BJ (cell line): ENCODE measurements around the gene SF3B6. TPM values are rescaled to one million over a fixed set of nuclear protein-coding genes. Genes with fewer than 3 reads are reported as not detected.
"Not testable (repeated sequence)": the region's sequence is repeated elsewhere in the genome, so short reads cannot be mapped to it uniquely, and the experiment has no call there.

Experiments used
- CTCF ChIA-PET: fragments of 350-600 bp; formaldehyde crosslinking; extraction: SDS; loops from one replicate; lab custom pipeline; 2021; ENCODE audit warnings: antibody characterized with exemption, inconsistent platforms; lab: Yijun Ruan, JAX
- POLR2A ChIA-PET: fragments of 300-600 bp; sonication (Branson Sonifier 250); formaldehyde crosslinking; extraction: SDS; loops from one replicate; lab custom pipeline; 2021; ENCODE audit warnings: antibody characterized with exemption; lab: Charles Lee
- DNase-seq: peaks from one replicate; pipeline ENCODE4 v3.0.0-alpha.2; 2011; ENCODE audit warnings: low read depth
- H3K27me3 ChIP-seq: 2 replicates; pipeline ENCODE4 v1.6.0; 2011; ENCODE audit warnings: low read length; ENCODE audit not compliant: control insufficient read depth, insufficient read depth
- H3K36me3 ChIP-seq: 2 replicates; pipeline ENCODE4 v1.5.1; 2011; ENCODE audit warnings: low read length; ENCODE audit not compliant: control insufficient read depth, insufficient read depth
- H3K4me3 ChIP-seq: 2 replicates; pipeline ENCODE4 v1.5.1; 2011; ENCODE audit warnings: low read depth, mild to moderate bottlenecking, control low read depth, low read length
- CTCF ChIP-seq: IDR thresholded peaks from 2 replicates; pipeline ENCODE4 v1.5.1; 2011; ENCODE audit warnings: low read depth, mild to moderate bottlenecking, control low read depth, inconsistent platforms, low read length, moderate library complexity; ENCODE audit not compliant: insufficient read depth
- polyA plus RNA-seq: library from polyadenylated mRNA; depleted of rRNA; stranded (reverse); fragments of >200 nt; gene quantifications from 2 replicates; pipeline ENCODE4 v1.2.3, GENCODE V29; 2011

The SF3B6 gene
- polyA plus RNA-seq, 1 experiment, result 107 TPM

- H3K4me3 ChIP-seq, result no peak overlapping the region
- no peak for TF ChIP-seq CTCF
- CTCF ChIA-PET, result interaction anchor here (0.6 to 1.3 kb wide), 2 partner anchors 13 to 22 kb away, joined by 4 to 6 read pairs; partner anchors contain the start of gene TP53I3
- no peaks in the 10 kb centered on the region for H3K27me3 ChIP-seq
- POLR2A ChIA-PET, result no interaction called here
- H3K36me3 ChIP-seq, result peaks cover 3% of the 10 kb centered on the region; the same call in 1 of the 2 replicates
- DNase-seq, result no peak
Measured at GRCh38 chr2:24105816-24106215, 29.7 kb upstream of the SF3B6 start.

- Histone ChIP-seq H3K27me3 (no peaks in the 10 kb centered on the region), H3K4me3 (no peak overlapping the region), H3K36me3 (peaks cover 3% of the 10 kb centered on the region; the same call in 1 of the 2 replicates)
- ChIA-PET POLR2A (no interaction called here), CTCF (interaction anchor here (1.3 kb wide), 1 partner anchor 21 kb away, joined by 6 read pairs; the partner anchor contains the start of gene TP53I3)
- no peak for TF ChIP-seq CTCF
- DNase-seq, result no peak
Measured at GRCh38 chr2:24104906-24105305, 28.8 kb upstream of the SF3B6 start.

GRCh38 chr2:24104110-24104650, 28.1 kb upstream of the SF3B6 start:
- no peak for DNase-seq
- CTCF ChIA-PET, result no interaction called here
- H3K36me3 ChIP-seq, result peaks cover 3% of the 10 kb centered on the region; the same call in 1 of the 2 replicates
- H3K4me3 ChIP-seq, result no peak overlapping the region
- POLR2A ChIA-PET, result no interaction called here
- no peaks in the 10 kb centered on the region for H3K27me3 ChIP-seq
- TF ChIP-seq CTCF, result no peak

- CTCF ChIA-PET, result interaction anchor here (0.6 to 1.8 kb wide), 3 partner anchors 158 to 286 kb away, joined by 3 read pairs; no protein-coding TSS in a partner anchor
- DNase-seq, result no peak
- POLR2A ChIA-PET, result no interaction called here
- Histone ChIP-seq H3K36me3 (peaks cover 3% of the 10 kb centered on the region; the same call in 1 of the 2 replicates), H3K4me3 (no peak overlapping the region), H3K27me3 (no peaks in the 10 kb centered on the region)
- TF ChIP-seq CTCF, result no peak
Measured at GRCh38 chr2:24102677-24103076, 26.6 kb upstream of the SF3B6 start.

- H3K27me3 ChIP-seq, result no peaks in the 10 kb centered on the region
- no peak overlapping the region for H3K4me3 ChIP-seq
- no peak for TF ChIP-seq CTCF
- ChIA-PET CTCF (interaction anchor here (0.6 to 1.8 kb wide), 3 partner anchors 158 to 286 kb away, joined by 3 read pairs; no protein-coding TSS in a partner anchor), POLR2A (no interaction called here)
- H3K36me3 ChIP-seq, result peaks cover 3% of the 10 kb centered on the region; the same call in 1 of the 2 replicates
- no peak for DNase-seq
Measured at GRCh38 chr2:24101992-24102391, 25.9 kb upstream of the SF3B6 start.

- H3K27me3 ChIP-seq, H3K36me3 ChIP-seq, POLR2A ChIA-PET, CTCF ChIA-PET, H3K4me3 ChIP-seq, DNase-seq: not testable (repeated sequence)
Measured at GRCh38 chr2:24100732-24101131, 24.6 kb upstream of the SF3B6 start.

- CTCF ChIA-PET, H3K36me3 ChIP-seq, DNase-seq, H3K4me3 ChIP-seq, POLR2A ChIA-PET, H3K27me3 ChIP-seq: not testable (repeated sequence)
Measured at GRCh38 chr2:24095171-24095677, 19.1 kb upstream of the SF3B6 start.

GRCh38 chr2:24093270-24093669, 17.1 kb upstream of the SF3B6 start:
- CTCF ChIA-PET, result interaction anchor here (1.4 kb wide), 1 partner anchor 9 kb away, joined by 6 read pairs; no protein-coding TSS in a partner anchor
- POLR2A ChIA-PET, result not testable (repeated sequence)

More at GRCh38 chr2:24093270-24093669, 17.1 kb upstream of the SF3B6 start:
- H3K36me3 ChIP-seq, H3K27me3 ChIP-seq, DNase-seq, H3K4me3 ChIP-seq: not testable (repeated sequence)
